Nephron progenitor cell (in vitro differentiated cells): ENCODE data around the gene SLC2A3.
A peak's percentile ranks its signal among the peaks of the same experiment; 100 is the strongest.
"Not testable (repeated sequence)": the region's sequence is repeated elsewhere in the genome, so short reads cannot be mapped to it uniquely, and the experiment has no call there.

ENCODE experiments used
- DNase-seq: peaks from one replicate; pipeline ENCODE4 v3.0.0; 2021
- H3K27ac Mint-ChIP-seq: 2 replicates; pipeline ENCODE4 v1.8.0; 2021; ENCODE audit warnings: mild to moderate bottlenecking, moderate library complexity, mixed read lengths
- H3K27me3 Mint-ChIP-seq: 2 replicates; pipeline ENCODE4 v1.8.0; 2021; ENCODE audit warnings: mild to moderate bottlenecking, low read depth, mixed read lengths; ENCODE audit not compliant: poor library complexity
- H3K36me3 Mint-ChIP-seq: 2 replicates; pipeline ENCODE4 v1.8.0; 2021; ENCODE audit warnings: low read depth, mixed read lengths
- H3K4me1 Mint-ChIP-seq: 2 replicates; pipeline ENCODE4 v1.8.0; 2021; ENCODE audit warnings: mixed read lengths
- H3K4me3 Mint-ChIP-seq: 2 replicates; pipeline ENCODE4 v1.8.0; 2021; ENCODE audit warnings: mild to moderate bottlenecking, moderate library complexity, mixed read lengths
- H3K9me3 Mint-ChIP-seq: 2 replicates; pipeline ENCODE4 v1.8.0; 2021; ENCODE audit warnings: mild to moderate bottlenecking, moderate library complexity, mixed read lengths
- TF ChIP-seq, protein P1 (sequence below): fragments of 200-600 bp; sonication (generic); IDR thresholded peaks from 2 replicates; pipeline ENCODE4 v1.5.0; 2021; ENCODE audit warnings: antibody characterized with exemption

SLC2A3 gene

GRCh38 chr12:7923241-7924236 is 12.4 kb downstream of the SLC2A3 start:
- Mint-ChIP-seq H3K4me3 (no peak overlapping the region), H3K36me3 (peaks cover 81% of the 10 kb centered on the region), H3K4me1 (peaks cover 21% of the 10 kb centered on the region), H3K9me3 (no peaks in the 10 kb centered on the region), H3K27me3 (no peaks in the 10 kb centered on the region), H3K27ac (no peak overlapping the region)
- DNase-seq, result no peak
- TF ChIP-seq, protein P1, sequence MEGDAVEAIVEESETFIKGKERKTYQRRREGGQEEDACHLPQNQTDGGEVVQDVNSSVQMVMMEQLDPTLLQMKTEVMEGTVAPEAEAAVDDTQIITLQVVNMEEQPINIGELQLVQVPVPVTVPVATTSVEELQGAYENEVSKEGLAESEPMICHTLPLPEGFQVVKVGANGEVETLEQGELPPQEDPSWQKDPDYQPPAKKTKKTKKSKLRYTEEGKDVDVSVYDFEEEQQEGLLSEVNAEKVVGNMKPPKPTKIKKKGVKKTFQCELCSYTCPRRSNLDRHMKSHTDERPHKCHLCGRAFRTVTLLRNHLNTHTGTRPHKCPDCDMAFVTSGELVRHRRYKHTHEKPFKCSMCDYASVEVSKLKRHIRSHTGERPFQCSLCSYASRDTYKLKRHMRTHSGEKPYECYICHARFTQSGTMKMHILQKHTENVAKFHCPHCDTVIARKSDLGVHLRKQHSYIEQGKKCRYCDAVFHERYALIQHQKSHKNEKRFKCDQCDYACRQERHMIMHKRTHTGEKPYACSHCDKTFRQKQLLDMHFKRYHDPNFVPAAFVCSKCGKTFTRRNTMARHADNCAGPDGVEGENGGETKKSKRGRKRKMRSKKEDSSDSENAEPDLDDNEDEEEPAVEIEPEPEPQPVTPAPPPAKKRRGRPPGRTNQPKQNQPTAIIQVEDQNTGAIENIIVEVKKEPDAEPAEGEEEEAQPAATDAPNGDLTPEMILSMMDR, result no peak

- not testable (repeated sequence) for H3K4me3 Mint-ChIP-seq, H3K9me3 Mint-ChIP-seq, DNase-seq, H3K27me3 Mint-ChIP-seq
- Mint-ChIP-seq H3K27ac (peak overlapping the region; percentile 60), H3K4me1 (peaks cover 13% of the 10 kb centered on the region), H3K36me3 (peaks cover 77% of the 10 kb centered on the region)
Observed at GRCh38 chr12:7921181-7921580, 14.8 kb downstream of the SLC2A3 start.

- not testable (repeated sequence) for H3K4me3 Mint-ChIP-seq, H3K4me1 Mint-ChIP-seq, DNase-seq, H3K27me3 Mint-ChIP-seq, H3K27ac Mint-ChIP-seq, H3K9me3 Mint-ChIP-seq
- H3K36me3 Mint-ChIP-seq, result peaks cover 55% of the 10 kb centered on the region
Observed at GRCh38 chr12:7918268-7918590, 17.8 kb downstream of the SLC2A3 start.

- peaks cover 49% of the 10 kb centered on the region for H3K36me3 Mint-ChIP-seq
- TF ChIP-seq, protein P1, result no peak
Observed at GRCh38 chr12:7917392-7918267, 18.4 kb downstream of the SLC2A3 start.

GRCh38 chr12:7916936-7917335 is 19.1 kb downstream of the SLC2A3 start:
- H3K36me3 Mint-ChIP-seq, result peaks cover 42% of the 10 kb centered on the region
- H3K4me3 Mint-ChIP-seq, result no peak overlapping the region
- peaks cover 4% of the 10 kb centered on the region for H3K27me3 Mint-ChIP-seq
- H3K27ac Mint-ChIP-seq, result peak overlapping the region; percentile 29
- H3K4me1 Mint-ChIP-seq, result no peaks in the 10 kb centered on the region
- TF ChIP-seq, protein P1, result no peak
- H3K9me3 Mint-ChIP-seq, result no peaks in the 10 kb centered on the region
- no peak for DNase-seq

More at GRCh38 chr12:7917392-7918267, 18.4 kb downstream of the SLC2A3 start:
- Mint-ChIP-seq H3K27ac (peak overlapping the region; percentile 80), H3K27me3 (peaks cover 4% of the 10 kb centered on the region), H3K4me3 (no peak overlapping the region), H3K9me3 (no peaks in the 10 kb centered on the region), H3K4me1 (no peaks in the 10 kb centered on the region)
- DNase-seq, result no peak

- TF ChIP-seq, protein P1, result no peak
- H3K27ac Mint-ChIP-seq, result no peak overlapping the region
- no peaks in the 10 kb centered on the region for H3K9me3 Mint-ChIP-seq
- H3K27me3 Mint-ChIP-seq, result peaks cover 4% of the 10 kb centered on the region
- H3K4me1 Mint-ChIP-seq, result no peaks in the 10 kb centered on the region
- DNase-seq, result no peak
- peaks cover 31% of the 10 kb centered on the region for H3K36me3 Mint-ChIP-seq
- H3K4me3 Mint-ChIP-seq, result no peak overlapping the region
Observed at GRCh38 chr12:7915661-7916403, 20.2 kb downstream of the SLC2A3 start.

GRCh38 chr12:7910106-7910505 is 25.9 kb downstream of the SLC2A3 start:
- peaks cover 27% of the 10 kb centered on the region for H3K4me1 Mint-ChIP-seq
- not testable (repeated sequence) for H3K9me3 Mint-ChIP-seq, H3K27me3 Mint-ChIP-seq, H3K36me3 Mint-ChIP-seq, H3K4me3 Mint-ChIP-seq, H3K27ac Mint-ChIP-seq, DNase-seq
